HG02759 (cell line): ENCODE data around the gene SNX32.
A peak's percentile ranks its signal among the peaks of the same experiment; 100 is the strongest.

ENCODE experiments used
- ATAC-seq: cut with Tn5 transposase; IDR thresholded peaks from one replicate; pipeline ENCODE4 v1.9.1; 2021; ENCODE audit warnings: mild to moderate bottlenecking, moderate library complexity; ENCODE audit not compliant: unreplicated experiment

SNX32 gene

DNA sequence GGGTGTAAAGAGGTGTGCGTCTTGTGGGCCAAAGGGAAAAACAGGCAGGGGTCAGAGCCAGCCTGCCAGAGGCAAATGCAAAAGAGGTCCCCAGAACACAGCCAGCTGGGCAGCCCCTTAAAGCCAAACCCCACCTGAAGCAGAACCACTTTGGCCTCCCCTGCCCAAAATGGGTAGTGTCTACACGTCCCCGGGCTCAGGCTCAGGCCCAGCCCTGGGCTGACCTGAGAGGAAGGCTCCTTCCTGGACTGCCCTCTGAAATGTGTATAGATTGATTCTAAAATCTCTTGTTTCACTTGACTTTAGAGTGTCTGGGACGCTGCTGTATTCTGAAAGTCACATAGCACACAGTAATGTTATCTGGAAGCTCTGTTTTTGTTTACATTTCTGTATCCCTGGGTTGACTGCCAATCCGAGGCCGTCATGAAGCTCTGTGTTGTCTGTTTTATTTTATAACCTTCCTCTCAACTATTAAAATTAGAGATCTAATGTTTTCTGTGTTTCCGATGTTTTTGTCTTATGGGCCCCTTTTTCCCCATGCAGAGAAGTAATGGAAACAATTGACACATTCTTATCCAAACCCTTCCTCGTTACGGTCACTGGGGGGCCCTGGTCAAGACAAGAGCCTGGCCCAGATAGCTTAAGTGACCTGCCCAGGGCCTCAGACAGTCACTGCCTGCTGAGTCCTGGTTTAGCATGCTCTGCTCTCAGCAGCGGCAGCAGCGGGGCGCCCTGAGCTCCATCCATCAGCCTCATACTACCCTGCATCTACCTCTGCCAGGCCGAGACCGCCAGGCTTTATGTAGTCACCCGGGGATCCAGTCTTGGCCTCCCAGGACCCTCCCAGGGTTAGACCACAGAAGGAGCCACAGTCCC, 36.8 kb upstream of the SNX32 start:
- ATAC-seq: no peak

DNA sequence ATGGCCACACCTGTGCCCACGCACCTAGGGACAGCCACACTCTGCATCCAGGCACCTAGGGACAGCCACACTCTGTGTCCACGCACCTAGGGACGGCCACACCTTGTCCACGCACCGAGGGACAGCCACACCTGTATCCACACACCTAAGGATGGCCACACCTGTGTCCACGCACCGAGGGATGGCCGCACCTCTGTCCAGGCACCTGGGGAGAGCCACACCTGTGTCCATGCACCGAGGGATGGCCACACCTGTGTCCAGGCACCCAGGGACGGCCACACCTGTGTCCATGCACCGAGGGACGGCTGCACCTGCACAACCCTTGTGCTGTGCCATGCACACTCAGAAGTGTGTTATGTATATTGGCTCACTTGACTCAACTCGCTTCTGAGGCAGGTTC, 36.1 kb upstream of the SNX32 start:
- no peak for ATAC-seq

DNA sequence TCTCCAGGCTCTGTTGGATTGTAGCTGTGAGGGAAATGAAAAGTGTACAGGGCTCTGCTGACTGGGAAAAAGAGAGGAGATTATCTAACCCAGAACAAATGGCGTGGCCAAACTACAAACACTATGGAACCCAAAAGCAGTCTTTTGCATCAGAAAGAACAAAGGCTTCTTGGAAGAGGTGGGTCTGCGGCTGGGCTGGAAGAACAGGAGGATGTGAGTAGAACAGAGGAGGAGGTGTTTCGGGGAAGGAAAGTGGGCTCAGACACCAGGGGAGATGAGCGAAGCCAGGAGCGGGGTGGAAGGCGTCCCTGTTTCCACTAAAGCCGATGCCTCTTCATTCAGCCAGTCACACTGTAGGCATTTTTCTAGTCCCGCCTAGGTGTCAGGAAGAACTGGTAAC, 34.9 kb upstream of the SNX32 start:
- ATAC-seq: no peak

DNA sequence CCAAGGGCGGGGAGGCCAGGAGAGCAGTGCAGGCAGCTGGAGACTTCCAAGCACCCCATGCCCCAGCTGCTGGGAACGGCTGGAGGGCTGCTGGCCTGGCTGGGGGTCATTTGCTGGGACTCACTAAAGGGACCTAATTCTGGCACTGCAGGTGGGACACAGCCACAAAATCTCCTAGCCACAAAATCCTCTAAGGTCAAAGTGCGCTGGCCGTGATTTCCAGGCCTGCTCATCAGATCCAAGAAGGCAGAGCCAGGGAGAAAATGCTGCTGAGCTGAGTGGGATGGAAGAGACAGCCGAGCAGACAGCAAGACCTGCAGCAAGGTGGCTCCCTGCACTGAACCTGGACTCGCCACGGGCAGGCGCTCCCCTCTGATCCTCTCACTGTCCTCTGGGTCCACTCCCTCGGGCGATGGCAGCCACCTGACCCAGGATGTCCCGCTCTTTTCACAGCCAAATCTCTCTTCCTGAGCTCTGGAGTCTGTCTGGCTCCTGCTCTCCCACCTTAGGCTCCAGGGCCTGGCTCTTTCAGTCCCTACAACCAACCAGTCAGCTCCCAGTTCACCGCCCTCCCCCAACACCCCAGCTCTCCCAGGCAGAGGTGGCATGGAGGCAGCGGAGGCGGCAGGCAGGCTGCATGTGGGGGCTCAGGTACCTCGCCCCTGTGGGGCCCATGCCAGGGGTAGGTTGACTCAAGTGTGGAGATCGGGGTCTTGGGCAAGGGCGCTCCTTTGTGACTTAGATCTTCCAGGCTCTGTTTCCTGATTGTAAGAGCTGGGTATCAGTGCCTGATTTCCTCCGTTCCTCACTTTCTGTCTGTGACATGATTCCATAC, 32.4 kb upstream of the SNX32 start:
- no peak for ATAC-seq

DNA sequence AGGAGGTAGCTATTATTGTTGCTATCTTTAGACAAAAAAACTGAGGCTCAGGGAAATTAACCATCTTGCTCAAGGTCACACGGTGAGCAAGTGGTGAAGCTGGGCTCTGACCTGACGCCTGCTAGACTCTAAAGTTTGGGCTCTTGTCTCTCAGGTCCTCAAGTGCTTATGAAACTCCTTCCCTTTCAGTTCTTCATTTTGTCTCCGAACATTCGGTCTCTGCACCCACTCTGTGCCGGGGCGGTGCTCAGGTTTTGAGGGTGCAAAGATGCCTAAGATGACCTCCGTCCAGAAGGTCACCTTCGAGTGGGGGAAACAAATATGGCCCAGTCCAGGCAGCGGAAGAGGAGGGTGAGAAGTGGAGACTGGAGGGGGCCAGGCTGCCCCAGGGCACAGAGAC, 30.9 kb upstream of the SNX32 start:
- peak; percentile 50 for ATAC-seq

DNA sequence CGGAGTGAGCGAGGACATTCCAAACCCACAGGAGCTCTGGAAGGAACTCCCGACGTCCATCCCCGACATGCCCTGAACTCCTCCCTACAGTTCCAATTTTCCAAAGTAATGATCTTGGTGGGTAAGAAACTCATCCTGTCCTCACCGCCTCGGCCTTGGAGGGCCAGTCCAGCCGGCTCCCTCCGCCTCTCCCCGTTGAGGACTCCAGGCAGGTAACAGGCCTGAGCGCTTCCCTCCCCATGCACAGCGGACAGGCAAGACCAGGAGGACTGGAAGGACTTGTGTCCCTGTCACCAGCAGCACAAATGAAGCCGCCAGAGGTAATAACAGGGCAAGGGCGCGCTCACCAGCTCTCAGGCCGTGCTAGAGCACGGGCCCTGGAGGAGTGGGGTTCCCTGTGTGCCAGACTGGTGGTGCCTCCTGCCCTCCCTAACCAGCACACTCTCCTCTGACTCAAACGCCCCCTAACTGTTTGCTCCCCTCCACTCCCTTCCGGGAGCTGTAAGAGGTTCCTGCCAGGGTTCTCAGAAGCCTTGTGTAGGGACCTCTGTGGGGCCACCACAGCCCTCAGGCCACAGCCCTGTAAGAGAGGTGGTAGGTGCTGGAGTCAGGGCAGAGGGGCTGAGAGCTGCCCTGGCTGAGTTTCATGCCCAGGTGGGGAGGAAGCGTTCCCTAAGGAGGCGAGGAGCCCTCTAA, 29.8 kb upstream of the SNX32 start:
- no peak for ATAC-seq

DNA sequence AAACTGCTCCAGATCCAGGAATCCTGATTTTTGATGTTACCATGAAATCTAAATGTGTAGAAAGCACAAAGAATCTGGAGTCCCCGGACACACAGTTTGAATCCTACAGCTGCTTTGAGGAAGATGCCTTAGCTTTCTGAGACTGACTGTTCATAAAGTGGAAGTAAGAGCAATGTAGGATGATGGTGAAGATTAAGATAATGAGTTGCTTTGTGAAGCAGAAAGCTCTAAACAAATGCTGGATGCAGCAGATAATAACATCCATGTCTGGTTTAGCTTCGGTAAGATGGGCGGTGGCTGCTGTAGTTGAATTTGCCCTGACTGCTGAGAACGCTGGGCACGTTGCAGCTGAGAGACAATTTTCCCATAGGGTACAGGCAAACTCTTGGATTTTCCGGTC, 26.8 kb upstream of the SNX32 start:
- no peak for ATAC-seq

DNA sequence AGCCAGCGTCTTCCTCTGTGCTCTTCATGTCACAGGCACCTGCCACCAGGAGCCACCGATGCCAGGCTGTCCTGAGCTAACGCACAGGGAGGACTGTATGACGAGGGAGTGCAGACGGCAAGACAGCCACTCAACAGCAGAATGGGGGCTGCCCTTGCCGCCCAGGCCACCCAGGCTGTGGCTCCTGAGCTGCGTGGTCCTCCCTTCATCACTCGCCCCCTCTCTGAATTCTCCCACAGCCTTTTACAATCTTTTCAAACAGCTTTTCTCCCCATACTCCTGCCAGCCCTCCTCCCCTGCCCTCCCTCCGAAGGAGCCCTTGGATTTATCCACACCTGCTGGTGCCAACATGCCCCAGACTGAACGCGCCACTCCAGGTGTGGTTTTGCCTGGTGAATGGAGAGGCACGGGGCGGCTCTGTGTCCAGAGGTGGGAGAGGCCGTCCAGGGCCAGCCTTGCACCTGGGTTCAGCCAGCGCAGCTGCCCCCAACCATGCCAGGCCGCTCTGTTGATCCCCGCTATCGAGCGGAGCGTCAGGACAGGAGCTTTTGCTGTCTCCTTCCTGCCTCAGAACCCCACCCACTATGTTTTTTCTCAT, 24.9 kb upstream of the SNX32 start:
- no peak for ATAC-seq

DNA sequence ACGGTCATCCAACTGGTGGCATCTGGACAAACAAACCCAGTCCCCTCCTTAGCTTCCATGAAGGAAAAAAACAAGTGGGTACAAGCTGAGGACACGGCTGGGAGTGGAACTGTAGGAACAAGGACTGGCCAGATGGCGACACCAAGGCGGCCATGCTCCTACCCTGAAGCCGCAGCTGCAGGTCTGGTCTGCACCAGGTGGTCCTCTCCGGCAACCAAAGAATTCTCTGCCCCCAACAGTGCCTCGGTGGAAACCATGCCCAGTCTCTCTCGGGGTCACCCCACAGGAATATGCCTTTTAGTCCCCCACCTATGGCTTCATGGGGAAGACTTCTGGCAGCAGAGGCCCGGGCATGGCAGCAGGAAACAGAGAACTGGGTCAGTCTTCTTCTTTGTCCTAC, 24.3 kb upstream of the SNX32 start:
- no peak for ATAC-seq

DNA sequence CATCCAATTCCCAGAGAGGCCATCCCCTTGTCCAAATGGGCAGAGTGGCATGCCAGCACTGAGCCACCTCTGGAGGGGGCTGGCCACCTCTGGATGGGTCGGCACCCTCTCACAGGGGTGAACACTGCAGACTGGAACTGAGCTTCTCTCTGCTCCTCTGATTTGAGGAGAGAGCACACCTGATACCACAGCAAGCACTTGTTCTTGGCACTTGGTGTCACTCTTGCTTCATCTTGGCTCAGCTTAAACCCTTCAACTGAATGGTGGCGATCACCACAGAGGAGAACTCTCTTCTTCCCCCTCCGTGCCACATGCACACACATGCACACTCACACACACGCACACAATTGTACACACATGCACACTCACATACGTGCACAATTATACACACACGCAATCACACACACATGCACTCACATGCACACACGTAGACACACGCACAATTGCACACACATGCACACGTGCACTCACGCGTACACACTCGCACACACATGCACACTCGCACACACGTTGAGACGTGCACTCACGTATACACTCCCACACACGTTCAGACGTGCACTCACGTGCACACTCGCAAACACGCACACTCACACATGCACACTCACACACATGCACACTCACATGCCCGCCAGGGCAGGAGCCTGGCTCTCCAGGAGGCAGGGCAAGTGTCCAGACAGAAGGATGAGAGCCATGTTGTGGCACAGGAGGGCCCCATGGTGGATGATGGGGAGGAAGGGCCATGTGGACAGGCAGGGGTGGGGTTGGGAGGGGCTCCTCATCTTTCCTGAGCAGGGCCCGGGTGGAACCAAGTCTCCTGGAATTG, 23.5 kb upstream of the SNX32 start:
- ATAC-seq: no peak

DNA sequence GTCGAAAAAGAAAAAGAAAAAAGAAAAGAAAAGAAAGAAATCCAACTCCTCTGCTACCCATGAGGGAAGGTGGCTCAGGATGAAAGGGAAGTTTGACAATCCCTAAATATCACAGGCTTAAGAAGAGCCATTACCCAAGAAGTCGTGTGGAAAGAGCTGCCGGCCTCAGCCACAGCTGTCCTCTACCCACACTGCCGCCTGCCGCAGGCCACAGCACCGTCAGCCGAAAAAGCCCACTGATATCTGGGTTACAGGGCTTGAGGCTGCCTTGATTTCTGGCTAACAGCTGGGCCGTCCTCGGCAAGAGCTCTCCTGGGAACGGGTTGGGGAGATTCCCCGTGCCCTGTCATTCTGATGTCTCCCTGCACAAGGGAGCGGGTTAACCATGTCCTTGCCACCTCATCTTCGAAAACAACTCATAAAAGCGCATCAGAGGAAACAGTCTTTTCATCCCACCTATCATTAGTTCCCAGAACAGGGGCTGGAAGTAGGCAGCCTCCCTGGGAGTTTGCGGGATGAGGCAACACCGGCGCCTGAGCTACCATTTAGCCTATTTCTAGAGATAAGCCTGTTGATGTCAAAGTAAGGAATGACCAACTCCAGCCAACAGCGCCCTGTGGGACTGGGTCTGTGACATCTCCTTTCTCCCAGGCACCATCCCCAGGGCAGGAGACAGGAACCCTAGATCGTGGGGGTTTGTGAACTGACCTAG, 21.8 kb upstream of the SNX32 start:
- ATAC-seq: no peak

DNA sequence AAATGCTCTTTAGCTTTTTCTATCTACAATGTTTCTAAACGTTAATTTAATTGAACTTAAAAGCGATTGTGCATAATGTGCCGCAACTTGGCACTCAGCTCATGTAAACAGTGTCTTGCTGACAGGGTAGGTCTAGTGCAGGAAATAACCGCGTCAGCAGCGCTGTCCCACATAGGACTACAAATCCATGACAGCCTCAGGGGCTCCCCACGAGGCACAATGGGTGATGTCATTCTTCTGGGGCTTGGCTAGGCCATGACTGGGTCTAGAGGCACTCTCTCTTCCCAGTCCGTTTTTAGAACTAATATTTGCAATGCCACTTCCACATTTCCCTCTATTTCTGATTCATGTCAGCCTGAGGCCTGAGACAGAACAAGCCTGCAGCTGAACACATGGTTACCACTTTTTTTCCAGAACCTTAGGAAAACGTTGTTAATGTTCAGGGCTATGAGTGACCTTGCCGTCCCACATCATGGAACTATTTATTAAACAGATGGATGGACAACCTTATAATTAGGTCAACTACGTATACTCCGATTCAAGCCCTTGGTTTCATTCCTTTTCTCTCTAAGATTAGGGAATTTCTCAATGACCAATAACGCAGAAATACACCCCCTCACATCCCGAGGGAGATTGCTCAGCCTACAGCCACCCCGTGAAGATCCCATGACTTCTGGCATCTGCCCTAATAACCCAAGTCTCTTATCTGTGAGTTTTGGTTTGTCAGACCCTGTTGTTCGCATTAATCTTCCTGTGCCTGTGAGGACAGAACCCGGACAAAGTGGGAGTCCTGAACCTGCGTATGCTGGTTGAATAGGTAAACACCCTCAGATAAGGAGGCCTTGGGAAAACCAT, 19.4 kb upstream of the SNX32 start:
- ATAC-seq: no peak

DNA sequence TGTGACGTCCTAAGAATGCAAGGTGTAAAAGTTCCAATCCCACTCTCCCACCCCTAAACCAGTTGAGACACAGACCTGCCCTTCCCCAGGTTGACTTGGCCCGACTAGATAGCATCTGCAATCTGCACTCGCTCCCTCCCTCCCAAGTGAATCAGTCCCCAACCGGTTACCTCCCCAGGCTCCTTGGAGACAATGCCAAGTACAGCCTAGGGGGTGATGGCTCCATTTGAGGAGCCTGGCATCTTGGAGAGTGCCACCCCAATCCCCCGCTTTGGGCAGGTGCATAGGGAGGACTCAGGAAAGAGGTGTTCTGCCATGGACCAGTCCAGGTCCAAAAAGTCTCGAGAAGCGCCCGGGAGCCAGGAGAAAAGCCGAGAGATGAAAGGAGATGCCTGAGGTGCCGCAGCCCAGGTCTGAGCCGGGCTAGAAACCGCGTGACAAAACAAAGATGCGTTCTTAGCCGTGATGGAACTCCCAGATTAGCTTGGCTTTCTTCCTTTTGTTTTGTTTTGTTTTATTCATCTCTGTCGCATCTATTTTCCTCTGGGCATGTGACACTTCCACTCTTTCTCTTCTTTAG, 18.7 kb upstream of the SNX32 start:
- ATAC-seq: no peak

DNA sequence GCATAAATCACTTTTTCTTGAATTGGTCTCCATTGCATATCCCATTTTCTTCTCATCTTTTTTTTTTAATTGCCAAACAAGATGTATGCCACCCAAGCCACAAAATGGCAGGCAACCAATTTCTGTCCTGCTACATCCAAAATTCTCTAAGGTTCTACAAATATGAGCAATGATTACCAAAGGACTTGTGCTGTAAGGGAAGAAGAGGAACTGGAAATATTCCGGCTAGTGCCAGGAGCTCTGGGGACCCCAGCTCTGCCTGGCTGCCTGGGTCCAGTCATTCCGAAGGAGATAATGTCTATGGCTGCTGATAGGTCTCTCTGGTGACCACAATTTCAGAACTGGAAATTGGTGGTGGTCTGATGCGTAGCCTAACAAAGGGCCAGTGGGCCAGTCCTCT, 17.1 kb upstream of the SNX32 start:
- no peak for ATAC-seq

DNA sequence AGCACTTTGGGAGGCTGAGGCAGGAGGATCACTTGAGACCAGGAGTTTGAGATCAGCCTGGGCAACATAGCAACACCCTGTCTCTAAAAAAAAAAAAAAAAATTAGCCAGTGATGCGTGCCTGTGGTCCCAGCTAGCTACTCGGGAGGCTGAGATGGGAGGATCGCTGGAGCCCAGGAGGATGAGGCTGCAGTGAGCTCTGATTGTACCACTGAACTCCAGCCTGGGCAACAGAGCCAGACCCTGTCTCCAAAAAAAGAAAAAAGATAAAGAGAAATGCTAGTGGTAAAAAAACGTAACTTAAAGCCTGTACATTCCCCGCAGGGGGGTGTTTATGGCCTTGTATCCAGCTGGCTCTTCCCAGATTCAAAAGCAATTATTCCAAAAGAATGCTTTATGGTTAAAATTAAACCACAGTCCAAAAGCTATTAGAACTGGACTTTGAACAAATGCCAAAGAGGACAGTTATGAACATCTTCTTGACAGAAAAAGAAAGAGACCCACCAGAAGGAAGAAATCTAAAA, 16.4 kb upstream of the SNX32 start:
- ATAC-seq: no peak

DNA sequence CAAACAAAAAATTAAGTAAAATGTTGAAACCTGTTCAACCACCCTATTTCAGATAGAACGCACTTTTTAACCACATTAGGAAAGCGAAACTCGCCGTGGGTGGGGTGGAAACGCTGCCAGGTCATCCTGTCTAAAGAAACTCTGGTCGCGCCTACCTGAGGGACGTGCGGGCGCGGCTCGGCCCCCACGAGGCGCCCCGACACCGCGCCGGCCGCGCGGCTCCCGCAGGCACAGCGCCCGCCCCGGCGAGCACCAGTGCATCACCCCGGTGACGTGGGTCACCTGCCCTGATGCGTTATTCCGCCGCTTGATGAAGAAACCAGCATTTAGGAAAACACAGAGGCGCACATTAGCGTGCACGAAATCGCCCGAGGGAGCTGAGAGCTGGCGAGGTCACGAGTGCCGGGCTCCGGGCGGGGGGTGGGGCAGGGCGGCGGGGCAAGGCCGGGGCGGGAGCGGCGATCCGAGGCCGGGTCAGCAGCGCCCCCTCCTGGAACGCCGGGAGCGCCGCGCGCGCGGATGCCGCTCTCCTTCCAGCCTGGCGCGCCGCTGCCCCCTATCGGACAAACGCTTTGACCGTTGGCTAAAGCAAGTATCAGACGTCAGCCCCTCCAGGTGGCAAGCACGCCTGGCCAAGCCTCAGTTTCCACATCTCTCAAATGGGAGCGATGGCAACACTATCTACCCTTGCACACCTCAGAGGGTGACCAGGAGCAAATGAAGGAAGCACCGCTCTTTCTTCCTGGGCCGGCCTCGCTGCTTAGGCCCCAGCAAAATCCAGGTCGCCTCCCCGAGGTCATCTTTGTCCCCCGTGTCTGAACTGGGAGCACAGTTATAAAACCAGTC, 15.7 kb upstream of the SNX32 start:
- ATAC-seq: peak; percentile 86

DNA sequence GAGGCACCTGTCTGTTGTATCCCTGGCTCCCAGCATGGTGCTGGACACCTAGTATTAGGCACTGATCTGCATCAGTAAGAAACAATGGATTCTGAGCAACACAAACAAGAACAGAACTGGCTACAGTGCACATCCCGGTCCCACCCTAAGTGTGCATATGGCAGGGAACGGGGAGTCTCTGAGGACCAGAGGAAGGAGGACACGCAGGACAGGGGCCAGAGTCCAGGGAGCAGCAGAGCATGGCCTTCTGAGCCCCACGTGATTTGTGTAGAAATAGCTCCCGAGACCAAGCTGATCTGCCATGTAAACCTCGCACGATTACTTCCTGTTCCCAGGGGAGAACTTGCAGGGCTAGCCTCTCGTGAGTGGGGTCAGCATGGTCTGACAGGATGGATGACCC, 12.7 kb upstream of the SNX32 start:
- no peak for ATAC-seq
